HFF-Myc (cell line): ENCODE results near the gene DGCR2.

Experiments
- DNase-seq: peaks from one replicate; pipeline ENCODE4 v3.0.0-alpha.2; 2011; ENCODE audit warnings: low read depth; ENCODE audit errors: extremely low read depth
- H3K4me3 ChIP-seq: replicated peaks from 2 replicates; pipeline ENCODE4 v1.5.1; 2011; ENCODE audit warnings: low read depth, mild to moderate bottlenecking, control low read depth, low read length
- TF ChIP-seq, protein P1 (sequence below): IDR thresholded peaks from 2 replicates; pipeline ENCODE4 v1.5.1; 2012; ENCODE audit warnings: mild to moderate bottlenecking, low read depth, low read length, control low read depth; ENCODE audit errors: missing control alignments

DGCR2 gene

DNA sequence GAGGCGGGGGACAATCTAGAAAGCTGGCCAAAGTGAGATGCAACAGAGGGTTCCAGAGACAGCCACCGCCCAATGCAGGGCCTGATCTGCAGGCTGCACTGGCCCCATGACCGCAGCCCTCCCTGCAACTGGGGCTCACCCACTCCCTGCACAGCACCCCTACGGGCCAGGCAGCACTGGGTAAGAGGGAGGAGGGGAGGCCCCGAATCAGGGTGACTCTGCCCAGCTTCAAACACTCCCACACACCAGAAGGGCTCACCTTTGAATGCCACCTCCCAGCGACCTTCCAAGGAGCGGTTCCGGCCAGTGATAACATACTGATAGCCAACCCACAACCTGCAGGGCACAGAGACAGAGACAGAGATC lies 59.3 kb downstream of the DGCR2 start:
- no peak for DNase-seq
- no peak overlapping the region for H3K4me3 ChIP-seq
- TF ChIP-seq, protein P1, sequence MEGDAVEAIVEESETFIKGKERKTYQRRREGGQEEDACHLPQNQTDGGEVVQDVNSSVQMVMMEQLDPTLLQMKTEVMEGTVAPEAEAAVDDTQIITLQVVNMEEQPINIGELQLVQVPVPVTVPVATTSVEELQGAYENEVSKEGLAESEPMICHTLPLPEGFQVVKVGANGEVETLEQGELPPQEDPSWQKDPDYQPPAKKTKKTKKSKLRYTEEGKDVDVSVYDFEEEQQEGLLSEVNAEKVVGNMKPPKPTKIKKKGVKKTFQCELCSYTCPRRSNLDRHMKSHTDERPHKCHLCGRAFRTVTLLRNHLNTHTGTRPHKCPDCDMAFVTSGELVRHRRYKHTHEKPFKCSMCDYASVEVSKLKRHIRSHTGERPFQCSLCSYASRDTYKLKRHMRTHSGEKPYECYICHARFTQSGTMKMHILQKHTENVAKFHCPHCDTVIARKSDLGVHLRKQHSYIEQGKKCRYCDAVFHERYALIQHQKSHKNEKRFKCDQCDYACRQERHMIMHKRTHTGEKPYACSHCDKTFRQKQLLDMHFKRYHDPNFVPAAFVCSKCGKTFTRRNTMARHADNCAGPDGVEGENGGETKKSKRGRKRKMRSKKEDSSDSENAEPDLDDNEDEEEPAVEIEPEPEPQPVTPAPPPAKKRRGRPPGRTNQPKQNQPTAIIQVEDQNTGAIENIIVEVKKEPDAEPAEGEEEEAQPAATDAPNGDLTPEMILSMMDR = no peak

DNA sequence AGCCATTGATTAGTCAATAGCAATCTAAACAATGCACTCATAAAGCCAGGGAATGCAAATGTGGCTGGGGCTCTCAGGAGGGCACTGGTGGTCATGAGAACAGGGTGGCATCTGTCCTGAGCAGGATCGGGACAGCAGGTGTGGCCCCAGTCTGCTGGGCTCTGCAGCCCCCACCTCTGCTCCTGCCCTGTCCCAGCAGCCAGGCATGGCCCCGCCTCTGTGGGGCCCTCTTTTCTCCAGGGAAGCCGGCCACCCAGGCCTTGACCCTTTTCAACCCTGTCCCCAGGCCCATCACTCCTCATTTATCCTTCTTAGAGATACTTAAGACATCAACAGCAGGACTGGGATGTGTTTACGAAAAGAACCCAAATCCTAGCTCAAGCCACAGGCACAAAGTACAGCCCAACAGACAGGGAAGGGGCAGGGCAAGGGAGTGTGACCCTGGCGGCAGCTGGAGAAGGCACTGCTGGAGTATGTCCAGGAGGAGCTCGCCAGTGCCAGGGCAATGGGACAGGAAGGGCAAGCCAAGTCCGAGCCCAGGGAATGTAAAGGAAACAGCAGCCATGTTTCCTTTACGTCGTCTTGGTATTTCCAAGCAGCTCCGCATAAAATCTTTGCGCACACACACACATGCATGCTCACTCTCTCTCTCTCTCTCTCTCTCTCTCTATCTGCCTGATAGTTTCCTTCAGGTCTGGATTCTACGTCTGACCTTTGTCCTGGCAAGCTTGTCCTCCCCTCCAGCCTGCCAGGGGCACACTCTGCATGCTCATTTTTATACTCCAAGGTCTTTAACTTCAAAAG lies 59.9 kb downstream of the DGCR2 start:
- TF ChIP-seq, protein P1 = no peak
- H3K4me3 ChIP-seq = no peak overlapping the region
- no peak for DNase-seq

DNA sequence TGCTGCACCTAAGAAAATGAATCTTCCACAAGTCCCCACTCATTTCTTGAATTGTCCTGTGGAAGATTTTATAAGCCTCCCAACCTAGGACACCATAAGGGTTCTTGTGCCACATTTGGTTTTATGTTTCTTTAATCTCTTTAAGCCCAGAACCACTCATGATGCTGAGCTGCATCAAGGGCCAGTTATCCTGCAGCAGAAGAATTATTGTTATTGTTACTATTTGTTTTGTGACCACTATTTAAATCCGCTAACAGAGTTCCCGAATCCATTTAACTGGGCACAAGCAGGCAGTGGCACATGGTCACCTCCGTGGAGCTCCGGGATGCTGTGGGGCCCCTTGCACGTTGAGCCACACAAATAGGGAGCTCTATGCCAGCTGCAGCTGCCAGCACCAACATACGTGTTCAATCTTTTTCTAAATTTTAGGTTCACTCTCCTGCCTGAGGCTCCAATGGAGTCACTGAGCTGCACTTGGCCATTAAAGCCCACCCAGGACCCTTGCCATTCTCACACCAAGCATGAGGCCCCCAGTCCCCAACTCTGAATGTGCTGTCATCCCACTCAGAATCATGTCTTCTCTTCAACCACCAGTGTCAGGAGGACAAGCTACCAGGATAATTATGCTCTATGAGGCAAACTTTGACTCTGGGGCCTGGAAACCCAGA lies 60.6 kb downstream of the DGCR2 start:
- TF ChIP-seq, protein P1 = no peak

DNA sequence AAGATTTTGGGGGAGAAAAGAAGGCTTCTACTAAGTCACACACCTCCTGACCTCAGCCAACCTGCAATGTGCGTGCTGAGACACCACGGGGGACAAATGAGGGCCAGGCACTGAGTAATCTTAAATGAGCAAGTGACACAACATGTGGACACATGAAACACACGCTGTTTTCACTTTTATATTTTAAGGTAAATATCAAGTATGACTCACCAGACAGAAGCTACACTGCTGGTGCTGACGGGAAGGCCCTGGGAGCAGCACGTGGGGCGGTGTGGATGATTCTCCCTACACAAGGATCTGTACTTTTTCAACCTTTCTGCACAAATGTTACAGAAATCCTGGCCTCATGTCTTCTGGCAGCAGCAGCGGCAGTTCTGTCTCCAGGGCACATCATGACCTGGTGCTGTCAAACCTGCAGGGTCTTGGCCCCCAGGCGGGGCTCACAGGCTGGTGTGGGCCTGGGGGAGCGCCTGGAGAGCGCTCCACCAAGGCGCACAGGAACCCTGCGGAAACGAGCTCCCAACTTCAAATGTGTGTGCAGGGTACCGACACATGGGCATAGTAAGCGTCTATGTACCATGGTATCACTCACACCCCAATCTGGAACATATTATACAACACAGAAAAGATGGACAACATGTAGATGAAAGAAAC lies 61.7 kb downstream of the DGCR2 start:
- H3K4me3 ChIP-seq = no peak overlapping the region
- DNase-seq = no peak
- TF ChIP-seq, protein P1 = no peak

More for the DNA sequence above, 60.6 kb downstream of the DGCR2 start:
- H3K4me3 ChIP-seq = no peak overlapping the region
- DNase-seq = no peak

DNA sequence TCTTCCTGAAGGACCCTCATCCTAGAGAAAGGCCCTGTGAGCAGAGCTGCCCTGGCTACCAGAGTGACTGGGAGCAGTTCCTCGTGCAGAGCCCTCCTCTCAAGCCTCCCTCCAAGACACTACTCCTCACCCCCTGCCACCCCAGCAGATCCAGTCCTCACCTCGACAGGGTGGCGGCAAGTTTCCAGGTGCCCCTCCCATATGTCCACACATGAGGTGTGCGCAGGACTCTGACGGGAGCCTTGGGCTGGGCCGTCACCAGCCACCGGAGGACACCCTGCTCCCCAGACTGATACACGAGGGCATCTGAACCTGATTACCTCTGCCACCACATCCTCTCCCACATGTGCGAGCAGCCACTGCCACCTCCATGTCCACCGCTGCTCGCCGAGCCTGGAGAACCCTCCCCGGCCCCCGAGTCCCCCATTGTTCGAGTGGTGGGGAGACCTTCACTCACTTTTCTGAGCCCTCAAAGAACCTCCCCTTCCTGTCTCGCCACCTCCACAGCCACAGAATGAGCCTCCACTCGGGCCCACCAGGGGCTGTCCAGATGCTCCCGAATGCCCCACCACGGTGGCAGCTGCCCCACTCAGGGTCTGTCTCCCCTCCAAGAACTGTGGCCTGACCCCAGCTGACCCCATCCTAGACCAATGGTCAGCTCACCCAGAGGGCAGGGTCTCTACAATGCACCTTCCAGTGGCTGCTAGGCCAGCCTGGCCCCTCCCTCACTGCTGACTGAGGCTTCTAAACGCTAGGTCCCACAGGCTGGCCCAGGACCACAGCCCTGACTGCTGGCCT lies 62.5 kb downstream of the DGCR2 start:
- TF ChIP-seq, protein P1 = no peak
- no peak overlapping the region for H3K4me3 ChIP-seq
- DNase-seq = no peak

DNA sequence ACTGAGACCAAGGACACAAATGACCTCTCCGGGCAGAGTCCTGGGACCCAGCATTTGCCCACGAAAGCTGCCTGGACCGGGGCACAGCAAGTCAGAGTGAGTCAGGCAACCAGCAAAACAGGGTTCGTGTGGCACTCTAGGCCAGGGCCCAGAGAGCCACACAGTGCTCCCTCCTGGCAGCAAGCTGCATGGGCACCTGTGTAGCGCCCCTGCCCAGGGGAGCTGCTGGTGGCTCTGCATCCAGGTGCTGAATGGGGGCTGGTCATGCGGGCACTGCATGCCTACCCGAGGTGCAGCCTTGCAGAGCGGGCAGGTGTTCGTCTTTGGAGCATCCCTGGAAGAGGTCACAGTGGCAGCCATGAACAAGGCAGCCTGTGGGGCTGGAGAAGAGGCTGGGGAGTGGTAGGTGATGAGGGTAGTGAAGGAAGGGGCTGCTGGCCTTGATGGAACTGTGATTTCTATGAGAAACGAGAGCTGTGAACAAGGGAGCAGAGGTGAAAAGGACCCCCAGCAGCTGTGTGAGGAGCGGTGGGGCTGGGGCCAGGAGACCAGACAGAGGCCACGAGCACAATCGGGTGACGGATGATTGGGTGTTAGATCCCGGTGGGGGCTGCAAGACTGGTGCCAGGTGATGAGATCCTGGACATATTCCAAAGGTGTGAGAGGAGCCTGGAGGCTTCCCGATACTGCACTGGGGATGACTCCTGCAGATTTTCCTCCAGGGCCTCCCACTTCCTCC lies 63.3 kb downstream of the DGCR2 start:
- TF ChIP-seq, protein P1 = no peak
- H3K4me3 ChIP-seq = no peak overlapping the region
- no peak for DNase-seq
